PC-3 (cell line): ENCODE results near the gene RNF181. TPM values are rescaled to one million over a fixed set of nuclear protein-coding genes. Genes with fewer than 3 reads are reported as not detected.

Experiments used
- ATAC-seq: fragments of 200-7000 bp; cut with Tn5 transposase; 2 replicates; pipeline ENCODE4 v1.9.1; 2020; ENCODE audit warnings: mild to moderate bottlenecking, moderate library complexity
- BruUV-seq: library from RNA; stranded (reverse); fragments of 400-500 nt; replicated peaks from 2 replicates; lab custom pipeline; 2021; lab: Mats Ljungman, UMichigan
- CTCF ChIA-PET: fragments of 300-600 bp; sonication (Branson Sonifier 250); formaldehyde crosslinking; loops from one replicate; lab custom pipeline; 2022; ENCODE audit warnings: antibody characterized with exemption; lab: Charles Lee
- POLR2A ChIA-PET: fragments of 300-600 bp; sonication (Branson Sonifier 250); formaldehyde crosslinking; loops from one replicate; lab custom pipeline; 2022; ENCODE audit warnings: antibody characterized with exemption; ENCODE audit not compliant: unreplicated experiment; lab: Charles Lee
- DNase-seq: peaks from one replicate; pipeline ENCODE4 v3.0.0-alpha.2; 2015
- H2AFZ ChIP-seq: fragments of 300-600 bp; sonication (generic); 2 replicates; pipeline ENCODE4 v1.6.0; 2016; ENCODE audit warnings: antibody characterized with exemption, low read length
- H3F3A ChIP-seq: fragments of 300-600 bp; sonication (generic); one replicate; pipeline ENCODE4 v1.6.0; 2017; ENCODE audit warnings: antibody characterized with exemption, low read length, control low read depth, mild to moderate bottlenecking; ENCODE audit not compliant: unreplicated experiment
- H3K27ac ChIP-seq: fragments of 300-600 bp; sonication (generic); 2 replicates; pipeline ENCODE4 v1.5.1; 2016; ENCODE audit warnings: mild to moderate bottlenecking, low read length
- H3K27me3 ChIP-seq: fragments of 300-600 bp; sonication (generic); 2 replicates; pipeline ENCODE4 v1.6.1; 2016; ENCODE audit warnings: low read length, mixed read lengths
- H3K36me3 ChIP-seq: fragments of 300-600 bp; sonication (generic); 2 replicates; pipeline ENCODE4 v1.6.1; 2016; ENCODE audit warnings: low read depth, mixed run types, low read length, mixed read lengths
- H3K4me1 ChIP-seq: fragments of 300-600 bp; sonication (generic); 2 replicates; pipeline ENCODE4 v1.5.1; 2016; ENCODE audit warnings: low read length; ENCODE audit not compliant: insufficient read depth
- H3K4me2 ChIP-seq: fragments of 300-600 bp; sonication (generic); 2 replicates; pipeline ENCODE4 v1.6.0; 2016; ENCODE audit warnings: low read length
- H3K4me3 ChIP-seq: fragments of 300-600 bp; sonication (generic); 2 replicates; pipeline ENCODE4 v1.5.1; 2016; ENCODE audit warnings: mild to moderate bottlenecking, low read length, mixed read lengths
- H3K79me2 ChIP-seq: fragments of 300-600 bp; sonication (generic); 2 replicates; pipeline ENCODE4 v1.6.1; 2017; ENCODE audit warnings: low read length, mixed read lengths
- H3K9ac ChIP-seq: fragments of 300-600 bp; sonication (generic); 2 replicates; pipeline ENCODE4 v1.6.0; 2016; ENCODE audit warnings: mild to moderate bottlenecking, low read length
- H3K9me2 ChIP-seq: fragments of 300-600 bp; sonication (generic); replicated peaks from 2 replicates; pipeline ENCODE4 v1.6.1; 2016; ENCODE audit warnings: mixed run types, low read length, mixed read lengths
- H3K9me3 ChIP-seq: fragments of 300-600 bp; sonication (generic); 2 replicates; pipeline ENCODE4 v1.6.1; 2016; ENCODE audit warnings: low read length, mixed read lengths
- H4K20me1 ChIP-seq: fragments of 300-600 bp; sonication (generic); 2 replicates; pipeline ENCODE4 v1.6.1; 2016; ENCODE audit warnings: low read length, mixed read lengths
- EZH2 ChIP-seq: fragments of 300-600 bp; sonication (generic); IDR thresholded peaks from one replicate; pipeline ENCODE4 v1.6.1; 2017; ENCODE audit warnings: antibody characterized with exemption, mild to moderate bottlenecking, low read length; ENCODE audit not compliant: unreplicated experiment
- EZH2phosphoT487 ChIP-seq: fragments of 300-600 bp; sonication (generic); IDR thresholded peaks from 2 replicates; pipeline ENCODE4 v1.6.1; 2018; ENCODE audit warnings: mild to moderate bottlenecking, antibody characterized with exemption, low read length, borderline replicate concordance
- intact Hi-C: fragments of 100-400 bp; cut with micrococcal nuclease; formaldehyde crosslinking; loops from 2 replicates; pipeline ENCODE4 v1.9.0; 2023
- total RNA-seq: library from RNA; depleted of rRNA; stranded (reverse); fragments of >200 nt; gene quantifications from 2 replicates; pipeline ENCODE4 v1.2.3, GENCODE V29; 2014
- TF ChIP-seq, protein P1 (sequence below): fragments of 300-600 bp; sonication (generic); conservative IDR thresholded peaks from 2 replicates; pipeline ENCODE4 v1.5.1; 2017; ENCODE audit warnings: antibody characterized with exemption, low read depth, mild to moderate bottlenecking, low read length

RNF181 gene
- total RNA-seq, 1 experiment from 2014 or later: 225 TPM

DNA sequence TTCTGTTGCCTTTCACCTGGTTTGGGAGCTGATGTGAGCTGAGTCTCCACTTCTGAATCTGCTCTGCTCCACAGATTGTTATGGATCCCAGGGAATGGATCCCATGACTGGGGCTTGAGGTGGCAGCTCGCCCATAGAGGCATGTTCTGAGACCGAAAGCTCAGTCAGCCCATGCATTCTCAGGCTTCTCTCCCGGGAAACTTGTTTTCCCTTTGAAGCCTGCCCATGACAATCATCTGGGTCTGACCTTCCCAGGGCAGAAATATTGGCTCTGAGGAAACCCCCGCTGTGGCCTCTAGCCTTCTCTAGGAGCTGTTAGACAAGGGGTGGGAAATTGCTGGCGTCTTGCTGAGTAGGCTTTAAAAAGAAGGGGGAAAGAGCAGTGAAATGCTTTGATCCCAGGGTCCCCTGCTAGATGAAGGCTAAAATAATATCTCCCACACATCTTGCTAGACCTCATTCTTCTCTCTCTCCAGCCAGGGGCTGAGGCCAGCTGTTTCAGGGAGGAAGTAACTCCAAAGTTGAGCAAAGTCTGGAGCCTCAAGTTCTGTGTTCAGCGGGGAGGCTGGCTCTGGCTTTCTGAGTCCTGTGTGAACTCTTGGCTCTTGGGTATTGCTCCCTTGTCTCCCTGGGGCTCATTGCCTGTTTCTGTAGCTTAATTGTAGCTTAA, 16.1 kb upstream of the RNF181 start:
- H3K9ac ChIP-seq: no peak overlapping the region
- TF ChIP-seq EZH2phosphoT487 (no peak), EZH2 (no peak)
- TF ChIP-seq, protein P1, sequence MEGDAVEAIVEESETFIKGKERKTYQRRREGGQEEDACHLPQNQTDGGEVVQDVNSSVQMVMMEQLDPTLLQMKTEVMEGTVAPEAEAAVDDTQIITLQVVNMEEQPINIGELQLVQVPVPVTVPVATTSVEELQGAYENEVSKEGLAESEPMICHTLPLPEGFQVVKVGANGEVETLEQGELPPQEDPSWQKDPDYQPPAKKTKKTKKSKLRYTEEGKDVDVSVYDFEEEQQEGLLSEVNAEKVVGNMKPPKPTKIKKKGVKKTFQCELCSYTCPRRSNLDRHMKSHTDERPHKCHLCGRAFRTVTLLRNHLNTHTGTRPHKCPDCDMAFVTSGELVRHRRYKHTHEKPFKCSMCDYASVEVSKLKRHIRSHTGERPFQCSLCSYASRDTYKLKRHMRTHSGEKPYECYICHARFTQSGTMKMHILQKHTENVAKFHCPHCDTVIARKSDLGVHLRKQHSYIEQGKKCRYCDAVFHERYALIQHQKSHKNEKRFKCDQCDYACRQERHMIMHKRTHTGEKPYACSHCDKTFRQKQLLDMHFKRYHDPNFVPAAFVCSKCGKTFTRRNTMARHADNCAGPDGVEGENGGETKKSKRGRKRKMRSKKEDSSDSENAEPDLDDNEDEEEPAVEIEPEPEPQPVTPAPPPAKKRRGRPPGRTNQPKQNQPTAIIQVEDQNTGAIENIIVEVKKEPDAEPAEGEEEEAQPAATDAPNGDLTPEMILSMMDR: no peak

DNA sequence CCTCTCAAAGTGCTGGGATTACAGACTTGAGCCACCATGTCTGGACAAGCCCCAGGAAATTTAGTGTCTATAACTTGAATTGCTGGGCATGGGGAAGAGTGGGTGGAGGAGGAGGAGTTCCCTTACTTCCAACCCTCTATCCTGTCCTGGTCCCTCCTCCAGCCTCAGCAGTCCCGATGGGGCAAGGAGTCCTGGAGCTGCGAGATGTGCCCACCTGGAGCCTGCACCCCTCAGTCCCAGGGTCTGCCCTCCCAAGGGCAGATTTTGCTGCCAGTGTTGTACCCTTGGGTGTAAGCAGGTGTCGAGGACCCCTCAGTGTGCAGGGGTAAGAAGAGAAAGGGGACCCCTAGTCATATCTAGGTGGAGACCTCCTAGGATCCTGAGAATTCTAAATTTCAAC, 15.3 kb upstream of the RNF181 start:
- Histone ChIP-seq H3F3A (no peaks in the 10 kb centered on the region), H3K4me1 (peaks cover 26% of the 10 kb centered on the region), H3K4me3 (no peak overlapping the region), H3K79me2 (peaks cover 24% of the 10 kb centered on the region), H4K20me1 (no peaks in the 10 kb centered on the region), H3K9ac (no peak overlapping the region), H2AFZ (no peak overlapping the region), H3K9me2 (no peaks in the 10 kb centered on the region), H3K4me2 (no peak overlapping the region), H3K9me3 (no peaks in the 10 kb centered on the region), H3K27me3 (no peaks in the 10 kb centered on the region), H3K36me3 (no peaks in the 10 kb centered on the region), H3K27ac (no peak overlapping the region)
- ATAC-seq (no peak), DNase-seq (no peak)
- BruUV-seq: no TSS peak
- intact Hi-C loops: no loop called here
- CTCF ChIA-PET: no interaction called here
- no peak for TF ChIP-seq EZH2phosphoT487
- TF ChIP-seq EZH2: no peak
- TF ChIP-seq, protein P1: no peak
- POLR2A ChIA-PET: no interaction called here

More for the DNA sequence above, 16.1 kb upstream of the RNF181 start:
- Histone ChIP-seq H3K4me1 (peaks cover 18% of the 10 kb centered on the region), H3K4me3 (peak overlapping the region; percentile 73; the same call in 1 of the 2 replicates), H3K36me3 (no peaks in the 10 kb centered on the region), H3K27me3 (no peaks in the 10 kb centered on the region), H3K9me2 (no peaks in the 10 kb centered on the region), H3K4me2 (peak overlapping the region; percentile 85), H4K20me1 (no peaks in the 10 kb centered on the region), H3K27ac (no peak overlapping the region), H2AFZ (no peak overlapping the region), H3K79me2 (peaks cover 24% of the 10 kb centered on the region), H3F3A (no peaks in the 10 kb centered on the region), H3K9me3 (no peaks in the 10 kb centered on the region)
- POLR2A ChIA-PET: no interaction called here
- no TSS peak for BruUV-seq
- DNase-seq (no peak), ATAC-seq (no peak)
- intact Hi-C loops: no loop called here
- CTCF ChIA-PET: no interaction called here

DNA sequence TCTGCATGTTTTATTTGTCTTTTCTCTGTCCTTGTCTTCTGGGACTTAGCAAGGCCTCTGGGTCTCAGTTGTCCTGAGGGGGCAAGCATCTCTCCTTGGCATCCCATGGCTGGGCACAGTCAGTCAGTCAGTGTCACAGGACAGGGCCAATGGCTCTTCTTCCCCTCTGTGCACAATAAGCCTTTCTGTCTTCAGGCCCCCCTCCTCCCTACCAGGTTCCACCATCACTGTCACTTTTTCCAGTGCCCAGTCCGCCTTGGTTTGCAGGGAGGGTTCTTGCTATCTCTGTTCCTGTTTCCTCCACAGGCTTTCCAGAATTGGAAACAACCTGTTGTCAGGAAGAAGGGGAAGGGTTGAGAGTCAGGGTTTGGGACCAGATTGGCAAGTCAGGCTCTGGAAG, 13.1 kb upstream of the RNF181 start:
- Histone ChIP-seq H4K20me1 (no peaks in the 10 kb centered on the region), H3F3A (no peaks in the 10 kb centered on the region), H2AFZ (no peak overlapping the region), H3K9me3 (no peaks in the 10 kb centered on the region), H3K27ac (no peak overlapping the region), H3K36me3 (no peaks in the 10 kb centered on the region), H3K9me2 (no peaks in the 10 kb centered on the region), H3K4me2 (no peak overlapping the region), H3K4me1 (peaks cover 28% of the 10 kb centered on the region), H3K9ac (no peak overlapping the region), H3K79me2 (peaks cover 23% of the 10 kb centered on the region), H3K4me3 (no peak overlapping the region), H3K27me3 (no peaks in the 10 kb centered on the region)
- TF ChIP-seq EZH2: no peak
- TF ChIP-seq, protein P1: no peak
- no peak for DNase-seq
- BruUV-seq: no TSS peak
- POLR2A ChIA-PET: no interaction called here
- intact Hi-C loops: no loop called here
- no peak for ATAC-seq
- CTCF ChIA-PET: no interaction called here
